Measurements from ENCODE around the gene PRKACG.
"Not testable (repeated sequence)": the region's sequence is repeated elsewhere in the genome, so short reads cannot be mapped to it uniquely, and the experiment has no call there.

PRKACG gene

DNA sequence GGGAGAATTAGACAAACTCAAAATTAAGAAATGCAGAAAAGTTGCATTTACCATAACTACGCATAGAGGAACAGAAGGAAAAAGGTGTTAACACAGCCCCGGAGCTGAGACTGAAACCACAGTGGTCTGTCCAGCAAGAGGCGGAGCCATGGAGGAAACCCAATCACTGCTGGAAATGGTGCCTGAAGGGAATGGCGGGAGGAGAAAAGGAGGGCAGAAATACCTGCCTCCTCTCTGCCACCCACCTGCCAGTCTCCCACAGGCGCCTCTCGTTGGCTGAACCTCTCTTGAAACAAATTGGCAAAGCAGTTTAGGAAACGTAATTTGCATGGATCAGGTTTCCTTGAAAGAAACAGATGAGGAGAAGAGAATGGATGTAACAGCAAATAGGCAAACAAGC is 9.7 kb upstream of the PRKACG start:
- no peak for DNase-seq

DNA sequence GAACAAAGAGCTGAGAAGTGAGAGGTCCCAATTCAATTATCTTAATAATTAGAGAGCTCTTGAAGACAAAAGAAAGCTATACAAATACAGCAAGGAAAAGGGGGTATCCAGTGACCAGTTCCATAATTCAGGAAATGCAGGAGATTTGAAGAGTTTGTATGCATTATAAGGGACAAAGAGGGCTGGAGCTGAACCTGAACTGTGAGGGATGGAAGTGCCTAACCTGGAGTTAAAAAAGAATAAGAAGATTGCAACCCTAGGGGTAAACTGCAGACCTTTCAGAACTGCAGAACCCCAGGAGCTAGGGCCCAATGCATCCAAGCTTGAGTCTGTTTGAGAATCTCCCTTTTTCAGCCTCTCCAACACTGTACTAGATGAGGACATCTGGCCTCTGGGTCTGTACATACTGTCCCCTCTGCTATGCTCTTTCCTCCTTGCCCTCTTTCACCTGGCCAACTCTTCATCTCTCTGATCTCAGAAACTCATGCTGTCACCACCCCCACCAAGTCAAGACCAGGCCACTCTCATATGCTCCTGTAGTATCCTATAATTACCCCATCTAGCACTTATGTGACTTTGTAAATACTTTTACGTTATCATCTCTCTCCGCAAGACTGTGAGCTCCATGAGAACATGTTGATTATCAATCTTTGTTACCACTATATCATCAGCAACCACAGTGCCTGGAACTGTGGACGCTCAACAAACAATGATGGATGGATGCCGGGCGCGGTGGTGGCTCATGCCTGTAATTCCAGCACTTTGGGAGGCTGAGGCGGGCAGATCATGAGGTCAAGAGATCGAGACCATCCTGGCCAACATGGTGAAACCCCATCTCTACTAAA is 6.6 kb upstream of the PRKACG start:
- no peak for DNase-seq

DNA sequence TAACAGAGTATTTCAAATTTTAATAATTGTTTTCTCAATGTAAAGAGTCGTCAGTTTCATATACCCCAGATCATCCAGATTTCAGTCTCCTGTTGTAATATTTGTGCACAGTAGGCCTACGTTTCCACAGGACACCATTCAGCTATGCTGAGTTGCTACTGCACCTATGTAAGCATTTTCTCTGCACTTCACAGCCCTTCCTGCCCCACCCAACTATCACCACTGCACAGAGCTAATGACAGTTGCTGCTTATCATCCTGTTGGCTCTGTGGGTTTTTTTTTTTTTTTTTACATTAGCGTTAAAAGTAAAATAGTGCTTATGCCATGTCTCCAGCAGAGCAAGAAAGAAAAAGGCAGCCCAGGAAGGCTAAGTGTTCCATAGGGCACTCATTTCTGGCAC is 5.9 kb upstream of the PRKACG start:
- DNase-seq, result no peak

DNA sequence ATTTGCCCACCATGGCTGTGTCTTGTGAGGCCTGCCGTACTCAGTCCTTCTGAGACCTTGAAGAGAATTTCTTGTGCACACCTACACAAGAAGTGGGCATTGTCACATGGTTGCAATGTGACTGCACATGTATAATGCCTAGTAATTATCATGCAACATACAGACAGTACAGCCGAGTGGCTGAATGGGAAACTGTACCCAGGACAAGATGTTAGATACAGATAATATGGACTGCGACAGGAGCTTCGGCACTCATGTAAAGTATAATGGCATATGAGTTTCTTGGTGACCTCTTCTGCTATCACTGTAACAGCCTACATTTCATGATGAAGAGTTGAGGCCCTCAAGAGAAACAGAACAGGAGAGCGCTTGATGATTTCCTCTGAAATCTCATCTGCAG is 4.8 kb upstream of the PRKACG start:
- DNase-seq, result no peak

DNA sequence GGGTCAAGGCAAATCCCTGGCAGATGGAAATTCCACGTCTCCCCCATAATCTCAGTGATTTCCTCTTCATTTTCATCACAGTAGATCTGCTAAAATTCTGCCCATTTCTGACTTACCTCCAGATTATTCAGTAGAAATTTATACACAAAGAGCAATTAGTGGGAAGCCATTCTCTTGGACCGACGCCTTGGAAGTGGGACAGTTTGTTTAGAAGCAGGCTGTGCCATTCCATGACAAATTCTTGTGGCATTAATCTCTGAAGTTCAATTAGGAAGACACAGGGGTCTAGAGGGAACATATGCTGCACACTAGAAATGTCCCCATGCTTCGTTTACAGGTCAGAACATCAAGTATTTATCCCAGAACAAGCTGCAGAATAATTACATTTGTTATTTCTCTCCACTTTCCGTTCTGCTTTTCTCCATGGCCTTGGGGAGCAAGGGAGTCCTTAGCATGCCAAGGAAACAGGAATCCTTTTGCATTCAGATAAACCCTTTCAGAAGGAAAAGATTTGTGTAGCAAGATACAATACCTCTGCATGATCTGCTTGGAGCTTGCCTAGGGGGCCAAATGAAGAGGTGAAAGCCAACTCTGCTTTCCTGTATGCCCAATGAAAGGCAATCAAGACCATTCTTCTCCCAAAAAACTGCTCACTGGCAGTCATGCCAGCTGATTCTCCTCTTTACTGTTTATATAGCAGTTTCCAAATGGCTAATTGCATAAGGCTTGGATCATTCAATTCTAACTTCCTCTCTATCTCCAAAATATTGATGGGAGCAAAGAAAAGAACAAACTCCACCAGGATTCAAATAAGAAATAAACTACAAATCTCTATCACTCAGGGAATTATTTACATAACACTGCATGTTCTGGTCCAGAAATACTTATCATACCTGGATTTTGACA is 2.5 kb upstream of the PRKACG start:
- DNase-seq, result no peak

DNA sequence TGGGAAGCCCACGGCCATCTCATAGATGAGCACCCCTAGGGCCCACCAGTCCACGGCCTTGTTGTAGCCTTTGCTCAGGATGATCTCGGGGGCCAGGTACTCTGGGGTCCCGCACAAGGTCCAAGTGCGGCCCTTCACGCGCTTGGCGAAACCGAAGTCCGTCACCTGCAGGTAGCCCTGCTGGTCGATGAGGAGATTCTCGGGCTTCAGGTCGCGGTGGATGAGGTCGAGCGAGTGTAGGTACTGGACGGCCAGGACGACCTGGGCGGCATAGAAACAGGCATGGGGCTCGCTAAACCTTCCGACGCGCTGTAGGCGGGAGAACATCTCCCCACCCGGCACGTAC is 558 bp downstream of the PRKACG start:
- DNase-seq, result no peak

DNA sequence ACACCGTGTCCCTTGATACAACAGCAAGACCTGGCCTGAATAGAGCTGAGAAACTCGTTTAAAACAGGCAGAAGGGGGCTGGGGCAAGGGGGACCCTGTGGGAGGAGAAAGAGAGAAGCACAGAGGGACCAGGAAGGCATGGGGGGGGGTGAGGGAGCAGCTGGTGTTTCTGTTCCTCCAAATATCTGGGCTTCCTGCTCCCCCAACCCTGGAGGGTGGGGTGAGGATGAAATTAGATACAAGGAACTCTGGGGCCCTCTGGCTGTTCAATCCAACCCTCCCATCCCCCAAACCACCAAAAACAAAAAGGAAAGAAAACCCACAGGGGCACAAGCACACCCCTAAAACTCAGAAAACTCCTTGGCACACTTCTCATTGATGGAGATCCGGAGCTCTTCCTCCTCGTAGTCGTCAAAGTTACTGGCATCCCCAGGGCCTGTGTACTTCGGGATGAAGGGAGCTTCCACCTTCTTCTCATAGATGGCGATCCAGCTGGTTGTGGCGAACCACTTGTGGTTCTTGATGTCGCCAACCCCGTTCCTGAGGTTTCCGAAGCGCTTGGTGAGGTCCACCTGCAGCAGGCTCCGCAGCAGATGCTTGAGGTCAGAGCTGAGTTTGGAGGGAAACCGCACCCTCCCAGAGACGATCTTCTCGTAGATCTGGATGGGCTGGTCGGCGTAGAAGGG is 1.1 kb downstream of the PRKACG start:
- no peak for DNase-seq

DNA sequence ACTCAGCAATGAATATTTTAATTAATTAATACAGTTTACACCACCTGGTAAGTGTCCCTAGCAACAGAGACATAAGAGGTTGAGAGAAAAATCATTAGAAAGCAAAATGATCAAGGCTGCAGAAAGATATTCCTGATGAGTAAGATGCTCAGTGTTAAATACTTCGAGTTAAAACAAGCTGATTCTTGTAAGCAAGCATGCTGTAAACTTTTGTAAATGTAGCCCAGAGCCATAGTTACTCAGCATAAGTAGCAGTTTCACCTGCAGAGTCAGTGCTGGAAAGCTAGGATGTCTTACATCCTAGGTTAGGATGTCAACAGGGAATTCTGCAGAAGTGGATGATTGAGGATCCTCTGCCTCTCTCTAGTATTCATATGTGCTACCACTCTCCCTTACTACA is 4.2 kb downstream of the PRKACG start:
- no peak for DNase-seq

DNA sequence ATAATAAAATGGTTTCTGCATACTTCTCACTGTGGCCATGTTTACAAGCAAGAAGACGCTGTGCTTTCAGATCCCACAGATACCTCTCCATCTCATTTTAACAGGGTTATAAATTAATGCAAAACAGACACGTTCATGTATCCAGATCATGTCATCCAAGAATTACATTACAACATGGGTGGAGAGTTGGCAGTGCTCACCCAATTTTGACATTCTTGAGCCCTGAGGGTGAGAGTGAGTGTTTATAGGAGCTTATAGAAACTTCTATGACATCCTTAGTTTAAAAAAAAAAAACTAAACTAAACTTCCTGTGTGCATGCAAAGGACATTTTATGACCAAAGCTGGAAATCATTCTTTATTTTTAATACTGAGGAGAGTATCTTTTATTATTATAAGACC is 9.1 kb downstream of the PRKACG start:
- DNase-seq, result no peak

DNA sequence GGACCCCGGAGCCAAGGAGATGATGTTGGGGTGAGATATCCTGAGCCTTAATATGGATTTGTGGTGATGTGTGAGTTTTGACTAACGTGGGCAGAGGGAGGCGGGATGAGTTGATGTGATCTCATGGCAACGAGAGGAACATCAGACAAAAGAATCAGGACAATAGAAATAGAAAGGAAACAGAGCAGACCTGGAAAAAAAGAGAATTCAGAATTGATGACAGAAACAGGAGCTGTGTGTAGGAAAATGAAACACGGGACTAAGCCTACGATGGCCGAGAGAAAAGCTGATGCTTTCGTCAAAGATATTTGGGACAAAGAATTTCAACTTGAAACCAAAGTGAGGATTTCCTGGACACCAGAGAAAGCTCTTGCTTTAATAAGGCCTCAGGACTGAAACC is 10.9 kb downstream of the PRKACG start:
- DNase-seq, result no peak

DNA sequence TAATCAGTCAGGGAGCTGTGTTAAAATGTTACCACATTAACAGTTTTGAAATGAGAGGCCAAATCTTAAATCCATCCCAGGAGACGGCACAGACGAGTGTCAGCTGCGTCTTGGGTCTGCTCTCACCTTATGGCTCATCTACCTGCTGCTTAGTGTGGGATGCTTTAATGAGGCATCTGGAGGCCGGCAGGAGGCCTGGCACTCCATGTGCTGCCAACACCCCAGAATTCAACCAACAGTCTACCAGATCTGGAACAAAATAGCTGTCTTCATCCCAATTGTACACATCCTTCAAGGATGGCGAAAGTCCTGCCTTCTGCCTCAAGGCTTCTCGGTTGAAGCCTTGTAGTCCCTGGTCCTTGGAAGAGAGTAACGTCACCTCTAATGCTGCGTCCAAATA is 12.0 kb downstream of the PRKACG start:
- no peak for DNase-seq

DNA sequence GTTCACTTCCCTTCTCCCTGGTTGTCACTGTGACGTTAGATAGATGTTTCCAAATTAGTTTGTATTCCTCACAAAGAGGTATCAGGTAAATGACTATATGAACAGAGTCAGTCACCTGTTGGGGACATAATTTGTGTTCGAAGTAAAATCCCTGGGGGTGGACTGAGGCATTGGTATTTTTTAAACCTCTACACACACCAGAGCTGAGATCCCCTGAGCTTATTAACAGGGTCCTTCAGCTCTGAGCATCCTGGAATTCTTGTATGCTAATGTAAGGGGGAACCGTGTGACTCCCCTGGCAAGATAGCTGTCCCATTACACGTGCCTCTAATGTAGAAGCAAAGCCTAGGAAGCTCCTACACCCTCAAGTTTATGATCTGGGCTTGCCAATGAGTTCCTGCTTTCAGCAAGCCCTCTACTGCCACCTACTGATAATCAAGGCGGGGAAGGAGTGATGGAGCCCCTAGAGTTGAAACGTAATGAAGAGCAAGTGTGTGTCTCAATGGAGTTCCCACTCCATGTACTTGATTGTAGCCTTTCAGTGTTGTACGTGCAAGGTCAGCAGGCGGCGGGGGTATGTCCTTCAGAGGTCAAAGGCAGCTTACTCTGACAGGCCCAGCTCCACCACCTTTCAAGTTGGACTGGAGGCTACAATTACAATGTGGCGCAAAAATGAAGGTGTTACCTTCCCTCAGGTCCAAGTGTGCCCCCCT is 14.4 kb downstream of the PRKACG start:
- peak; percentile 50 to 51 for DNase-seq

DNA sequence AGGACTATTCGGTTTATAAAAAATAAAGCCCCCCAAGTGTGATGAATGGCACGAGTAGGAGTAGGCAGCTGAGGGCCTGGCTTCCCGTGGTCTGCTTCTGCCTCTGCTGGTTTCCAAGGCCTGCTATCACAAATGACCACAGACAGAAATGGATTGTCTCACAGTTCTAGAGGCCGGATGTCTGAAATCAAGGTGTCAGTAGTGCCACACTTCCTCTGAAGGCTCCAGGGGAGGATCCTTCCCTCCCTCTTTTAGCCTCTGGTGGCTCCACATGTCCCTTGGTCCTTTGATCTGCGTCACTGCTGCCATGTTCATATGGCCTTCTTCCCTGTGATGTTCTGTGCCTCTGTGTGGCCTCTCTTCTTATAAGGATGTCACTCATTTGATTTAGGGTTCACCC is 15.1 kb downstream of the PRKACG start:
- no peak for DNase-seq

DNA sequence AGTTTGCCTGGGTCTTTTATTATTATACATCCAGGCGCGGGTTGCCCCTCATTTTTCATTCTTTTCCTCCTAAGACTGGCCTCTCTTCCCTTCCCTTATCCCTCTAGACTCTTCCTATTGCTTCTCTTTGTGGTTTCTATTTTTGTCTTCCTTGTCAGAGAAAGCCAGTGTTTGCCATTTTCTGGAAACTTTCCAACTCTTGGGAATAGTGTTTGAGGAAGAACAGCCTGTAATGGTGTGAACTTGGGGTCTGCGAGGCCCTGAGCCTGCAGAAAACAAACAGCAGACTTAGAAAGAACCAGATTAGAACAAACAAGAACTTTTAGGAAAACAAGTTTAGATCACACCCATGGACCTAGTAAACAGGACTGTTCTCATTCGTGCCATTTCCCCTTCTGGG is 15.5 kb downstream of the PRKACG start:
- DNase-seq, result no peak

DNA sequence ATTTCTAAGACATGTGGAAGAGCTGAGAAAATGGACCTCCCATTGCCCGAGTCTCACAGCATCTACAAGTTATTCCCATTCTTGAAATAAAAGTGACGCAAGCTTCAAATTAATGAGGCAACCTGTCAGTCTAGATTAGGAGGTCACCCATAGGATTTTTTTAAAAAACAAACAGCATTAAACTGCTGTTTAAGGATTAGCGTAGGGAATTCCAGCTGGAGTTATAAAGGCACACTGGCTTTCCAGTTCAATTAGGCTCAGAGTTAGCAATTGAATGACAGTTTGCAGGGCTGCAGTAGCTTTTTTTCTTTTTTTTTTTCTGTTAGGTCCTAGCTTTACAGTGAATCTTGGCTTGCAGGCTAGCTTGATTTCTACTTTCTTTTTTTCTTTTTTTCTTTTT is 16.2 kb downstream of the PRKACG start:
- no peak for DNase-seq

DNA sequence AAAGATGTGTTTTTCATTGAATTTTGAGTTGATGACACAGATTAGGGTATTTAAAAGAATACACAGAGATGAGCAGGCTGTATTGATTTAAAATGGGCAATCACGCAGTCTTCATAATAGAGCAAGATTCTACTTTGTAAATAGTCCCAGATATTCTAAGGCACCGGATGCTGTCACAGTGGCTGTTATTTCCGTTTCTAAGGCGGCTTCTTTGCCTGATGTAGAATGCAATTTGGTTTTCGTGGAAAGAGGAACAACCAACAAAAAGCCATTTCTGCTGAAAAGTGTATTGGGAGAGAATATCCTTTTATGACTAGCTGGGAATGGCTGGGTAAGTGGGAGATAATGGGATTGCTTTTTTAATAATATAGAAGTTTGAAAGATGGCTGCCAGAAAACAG is 17.5 kb downstream of the PRKACG start:
- no peak for DNase-seq

DNA sequence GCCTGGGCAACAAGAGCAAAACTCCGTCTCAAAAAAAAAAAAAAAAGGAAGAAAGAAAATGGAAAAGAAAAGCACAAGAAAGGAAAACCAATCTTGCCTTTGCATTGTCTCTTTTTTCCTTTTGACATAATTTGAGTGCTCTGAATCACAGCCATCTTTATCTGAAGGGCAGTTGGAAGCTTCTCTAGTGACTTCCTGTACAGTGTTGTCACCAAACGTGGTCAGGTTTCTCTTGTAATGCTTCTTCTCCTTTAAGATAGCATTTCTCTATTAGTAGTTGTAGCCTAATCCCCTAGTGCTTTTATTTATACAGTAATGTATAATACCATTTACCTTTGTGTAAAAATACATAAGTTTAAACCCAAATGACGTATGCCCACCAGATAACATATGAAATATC is 18.1 kb downstream of the PRKACG start:
- no peak for DNase-seq

DNA sequence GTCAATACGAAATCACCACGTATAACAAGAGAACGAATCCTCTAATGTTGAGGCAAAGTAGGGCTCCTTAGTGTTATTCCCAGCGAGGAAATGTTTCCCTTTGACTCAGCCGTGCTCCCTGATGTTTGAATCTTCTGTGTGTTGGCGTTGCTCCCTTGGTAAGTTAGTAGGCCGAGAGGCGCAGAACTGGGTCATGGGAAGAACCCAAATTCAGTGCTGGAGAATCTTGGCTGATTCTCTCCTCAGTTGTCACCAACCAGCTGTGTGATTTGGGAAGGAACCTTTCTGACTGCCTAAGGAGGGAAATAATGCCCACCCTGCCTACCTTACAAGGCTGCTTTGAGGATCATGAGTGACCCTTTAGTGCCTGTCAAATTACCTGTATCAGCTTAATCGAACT is 22.5 kb downstream of the PRKACG start:
- no peak for DNase-seq

DNA sequence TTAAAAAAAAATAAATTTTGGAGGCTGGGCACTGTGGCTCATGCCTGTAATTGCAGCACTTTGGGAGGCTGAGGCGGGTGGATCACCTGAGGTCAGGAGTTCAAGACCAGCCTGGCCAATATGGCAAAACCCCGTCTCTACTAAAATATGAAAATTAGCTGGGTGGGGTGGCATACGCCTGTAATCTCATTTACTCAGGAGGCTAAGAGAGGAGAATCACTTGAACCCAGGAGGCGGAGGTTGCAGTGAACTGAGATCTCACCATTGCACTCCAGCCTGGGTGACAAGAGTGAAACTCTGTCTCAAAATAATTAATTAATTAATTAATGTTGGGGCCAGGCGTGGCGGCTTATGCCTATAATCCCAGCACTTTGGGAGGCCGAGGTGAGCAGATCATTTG is 27.0 kb downstream of the PRKACG start:
- not testable (repeated sequence) for DNase-seq

DNA sequence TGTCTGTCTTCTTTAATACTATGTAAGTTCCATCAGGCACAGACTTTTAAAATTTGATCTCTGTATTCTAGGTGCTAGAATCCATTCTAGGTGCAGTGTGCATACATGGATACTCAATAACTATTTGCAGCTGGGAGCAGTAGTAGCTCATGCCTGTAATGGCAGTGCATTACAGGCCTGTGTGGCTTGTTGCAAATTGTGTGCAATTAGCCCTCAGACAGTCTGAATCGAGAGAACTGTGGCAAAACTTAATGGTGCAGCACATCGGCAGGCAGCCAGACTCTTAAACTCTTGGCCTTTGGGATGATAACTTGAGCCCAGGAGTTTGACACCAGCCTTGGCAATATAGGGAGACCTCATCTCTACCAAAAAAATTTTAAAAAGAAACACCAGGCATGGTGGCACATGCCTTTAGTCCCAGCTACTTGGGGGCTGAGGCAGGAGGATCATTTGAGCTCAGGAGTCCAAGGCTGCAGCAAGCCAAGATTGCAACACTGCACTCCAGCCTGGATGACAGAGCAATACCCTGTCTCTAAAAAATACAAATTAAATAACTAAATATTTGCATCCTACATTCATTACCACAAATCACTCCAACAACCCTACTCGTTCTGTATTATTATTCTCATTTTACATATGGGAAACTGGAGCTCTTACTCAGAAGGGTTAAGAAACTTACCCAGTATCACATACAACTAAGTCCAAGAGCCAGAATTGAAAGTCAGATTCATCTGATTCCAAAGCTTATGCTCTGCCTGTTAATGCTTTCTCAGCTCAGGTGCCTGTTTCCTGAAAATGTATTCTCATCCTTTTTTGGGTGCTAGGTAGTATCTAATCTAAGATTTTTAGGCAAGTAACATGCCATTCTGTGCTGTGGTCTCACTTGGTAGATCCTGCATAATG is 30.1 kb downstream of the PRKACG start:
- DNase-seq, result no peak

DNA sequence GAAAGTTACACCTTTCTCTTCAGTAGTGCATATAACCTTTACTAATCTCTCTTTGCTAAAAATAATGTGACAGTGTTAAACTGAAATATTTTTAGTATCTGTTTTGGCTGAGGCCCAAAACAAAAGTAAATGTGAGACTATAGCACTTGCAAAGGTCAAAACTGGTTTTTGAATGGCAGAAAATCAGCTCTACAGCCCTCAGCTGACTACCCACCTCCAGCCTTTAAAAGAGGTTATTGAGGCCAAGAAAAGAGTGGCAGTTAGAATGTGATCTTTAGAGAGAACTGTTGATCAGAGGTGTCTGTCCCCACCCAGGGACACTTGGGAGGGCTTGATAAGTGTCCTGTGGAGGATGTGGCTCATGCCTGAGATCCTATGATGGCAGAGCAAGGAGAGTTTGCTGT is 30.9 kb downstream of the PRKACG start:
- no peak for DNase-seq

DNA sequence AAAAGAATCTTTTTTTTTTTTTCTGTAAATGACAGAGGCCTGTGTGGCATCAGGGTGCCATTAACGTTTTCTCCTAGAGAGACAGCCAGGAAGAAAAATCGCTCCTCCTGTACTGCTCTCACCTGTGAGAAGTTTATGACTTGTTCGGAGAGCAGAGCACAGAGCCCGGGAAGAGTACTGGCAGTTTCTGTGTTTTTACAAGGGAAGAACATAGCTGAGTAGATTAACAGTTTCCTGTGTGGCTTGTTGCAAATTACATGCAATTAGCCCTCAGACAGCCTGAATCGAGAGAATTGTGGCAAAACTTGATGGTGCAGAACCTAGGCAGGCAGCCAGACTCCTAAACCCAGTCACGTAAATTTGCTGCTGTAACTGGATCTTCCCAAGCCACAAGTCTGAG is 32.1 kb downstream of the PRKACG start:
- DNase-seq, result no peak

All from SHP77 (cell line).